ENCODE data around the gene BLOC1S3.

BLOC1S3 gene

GRCh38 chr19:45162608-45163143 is 15.9 kb upstream of the BLOC1S3 start:
- no peak for DNase-seq

GRCh38 chr19:45163156-45163555 is 15.4 kb upstream of the BLOC1S3 start:
- no peak for DNase-seq

- no peak for DNase-seq
These were observed 14.7 kb upstream of the BLOC1S3 start for GRCh38 chr19:45163751-45164460.

- no peak for DNase-seq
These were observed 13.8 kb upstream of the BLOC1S3 start for GRCh38 chr19:45164577-45165335.

GRCh38 chr19:45166723-45167252 is 11.8 kb upstream of the BLOC1S3 start:
- DNase-seq: no peak

- peak; percentile 30 for DNase-seq
These were observed 9.7 kb upstream of the BLOC1S3 start for GRCh38 chr19:45168767-45169351.

- no peak for DNase-seq
These were observed 9.0 kb upstream of the BLOC1S3 start for GRCh38 chr19:45169602-45170001.

- DNase-seq: no peak
These were observed 8.2 kb upstream of the BLOC1S3 start for GRCh38 chr19:45170146-45171106.

- DNase-seq: no peak
These were observed 7.4 kb upstream of the BLOC1S3 start for GRCh38 chr19:45171211-45171623.

GRCh38 chr19:45172173-45172572 is 6.4 kb upstream of the BLOC1S3 start:
- DNase-seq: no peak

GRCh38 chr19:45172611-45173208 is 5.9 kb upstream of the BLOC1S3 start:
- no peak for DNase-seq

- no peak for DNase-seq
These were observed 4.8 kb upstream of the BLOC1S3 start for GRCh38 chr19:45173816-45174215.

- DNase-seq: no peak
These were observed 2.9 kb upstream of the BLOC1S3 start for GRCh38 chr19:45175515-45176345.

- no peak for DNase-seq
These were observed 745 bp upstream of the BLOC1S3 start, which contains the start of gene TRAPPC6A for GRCh38 chr19:45177817-45178261. Gene TRAPPC6A, minus strand, starts transcription at chr19:45178237. Its CDS starts 19 bp downstream, at chr19:45178218.

- no peak for DNase-seq
These were observed 698 bp downstream of the BLOC1S3 start for GRCh38 chr19:45179072-45179891.

- no peak for DNase-seq
These were observed 1.3 kb downstream of the BLOC1S3 start for GRCh38 chr19:45179892-45180370.

GRCh38 chr19:45180936-45181335 is 2.4 kb downstream of the BLOC1S3 start:
- no peak for DNase-seq

- no peak for DNase-seq
These were observed 4.2 kb downstream of the BLOC1S3 start for GRCh38 chr19:45182758-45183157.

- no peak for DNase-seq
These were observed 5.5 kb downstream of the BLOC1S3 start for GRCh38 chr19:45184115-45184514.

Measured in NCI-H1436 (cell line).